AG08395 (cell line): ENCODE data around the gene CREB3L1.

Source experiments
- DNase-seq: peaks from one replicate; pipeline ENCODE4 v3.0.0; 2012; ENCODE audit warnings: mixed read lengths, low spot score

The CREB3L1 gene

GRCh38 chr11:46345131-46345597 lies 67.7 kb downstream of the CREB3L1 start:
- DNase-seq: no peak

DNA sequence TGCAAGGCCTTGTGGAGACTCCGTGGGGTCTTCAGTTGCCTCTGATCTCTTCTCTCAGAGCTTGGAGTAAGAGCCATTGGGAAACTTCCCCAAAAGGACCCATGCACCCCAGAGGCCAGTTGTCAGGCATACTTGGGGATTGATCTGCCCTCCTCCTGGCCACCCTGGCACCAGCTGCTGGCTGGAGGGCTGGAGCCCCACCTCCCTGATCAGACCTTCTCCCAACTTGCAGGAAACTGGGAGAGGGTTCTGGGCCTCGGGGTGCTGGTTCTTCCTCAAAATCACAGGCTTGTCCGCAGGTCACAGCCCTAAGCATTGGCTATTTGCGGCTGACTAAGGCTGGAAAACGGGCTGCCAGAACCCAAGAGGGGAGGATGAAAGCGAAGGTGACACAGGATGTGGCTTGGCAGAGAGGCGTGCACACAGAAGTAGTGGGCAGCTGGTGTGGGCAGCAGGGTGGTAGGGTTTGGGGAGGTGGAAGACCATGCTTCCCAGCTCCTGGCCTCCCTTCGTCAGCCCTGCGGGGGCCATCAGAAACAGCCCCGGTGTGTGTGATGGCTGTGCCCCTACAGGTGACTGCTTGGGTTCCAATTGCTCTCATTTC lies 68.5 kb downstream of the CREB3L1 start:
- DNase-seq: no peak

- DNase-seq: peak; percentile 96
These were observed 69.6 kb downstream of the CREB3L1 start, which contains the start of gene DGKZ for GRCh38 chr11:46346886-46347636. Gene DGKZ, plus strand, starts transcription at chr11:46347463. Its CDS starts 197 bp downstream, at chr11:46347660.

- DNase-seq: peak; percentile 20
These were observed 70.3 kb downstream of the CREB3L1 start for GRCh38 chr11:46347637-46348311.

GRCh38 chr11:46348566-46349401 lies 71.3 kb downstream of the CREB3L1 start:
- no peak for DNase-seq

DNA sequence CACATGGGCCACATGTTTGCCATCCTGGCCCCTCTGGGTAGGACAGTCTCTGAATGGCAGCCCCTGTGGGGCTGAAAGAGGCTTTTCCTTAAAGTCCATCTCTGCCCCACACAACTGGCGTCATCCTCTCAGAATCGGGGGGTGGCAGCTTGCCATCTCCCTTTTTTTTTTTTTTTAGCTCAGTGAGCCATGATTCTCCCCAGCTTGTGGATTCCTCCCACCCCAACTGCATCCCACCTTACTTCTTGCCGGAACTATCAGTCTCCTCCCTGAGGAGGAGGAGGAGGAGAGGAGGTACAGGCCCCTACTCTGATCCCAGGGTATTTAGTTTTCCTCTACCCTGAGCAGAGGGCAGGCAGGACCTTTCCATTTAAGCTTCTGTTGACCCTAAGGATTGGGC lies 73.2 kb downstream of the CREB3L1 start:
- no peak for DNase-seq

- no peak for DNase-seq
These were observed 73.7 kb downstream of the CREB3L1 start for GRCh38 chr11:46351148-46351547.

DNA sequence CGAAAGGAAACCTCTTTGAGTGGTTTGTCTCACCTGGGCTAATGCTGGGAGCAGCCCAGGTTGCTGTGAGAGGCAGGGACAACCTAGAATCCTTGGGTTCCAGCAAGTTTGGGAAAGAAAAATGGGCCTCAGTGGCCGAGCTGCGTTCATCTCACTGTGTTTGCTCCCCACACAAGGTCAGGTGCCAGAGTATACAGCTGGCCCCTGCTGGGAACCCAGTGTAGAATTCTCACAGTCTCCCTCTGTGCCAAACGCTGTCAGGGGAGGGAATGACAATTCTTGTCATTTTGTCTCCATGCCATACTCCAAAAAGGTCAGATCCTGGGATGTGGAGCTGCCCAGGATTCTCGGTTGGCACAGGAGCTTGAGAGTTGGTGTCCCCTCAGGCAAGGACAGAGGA lies 74.1 kb downstream of the CREB3L1 start:
- DNase-seq: no peak

GRCh38 chr11:46352063-46352841 lies 74.8 kb downstream of the CREB3L1 start:
- peak; percentile 52 for DNase-seq

DNA sequence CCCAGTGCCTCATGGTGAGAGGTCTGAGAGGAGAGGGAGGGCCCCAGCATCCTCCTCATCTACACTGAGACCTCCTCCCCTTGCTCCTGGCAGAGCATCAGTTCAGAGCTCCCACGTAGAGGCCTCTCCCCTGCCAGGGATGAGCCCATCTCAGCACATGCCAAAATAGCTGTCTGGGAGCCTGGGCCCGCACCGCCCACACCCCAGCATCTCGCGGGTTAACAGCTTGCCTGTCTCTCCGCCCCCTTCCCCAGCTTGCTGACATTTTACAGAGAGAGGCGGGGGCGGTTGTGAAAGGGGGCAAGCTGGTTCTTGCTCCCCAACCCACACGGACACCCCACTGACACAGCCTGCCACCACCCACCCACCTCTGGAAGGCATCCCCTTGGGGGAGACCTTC lies 76.2 kb downstream of the CREB3L1 start:
- no peak for DNase-seq

DNA sequence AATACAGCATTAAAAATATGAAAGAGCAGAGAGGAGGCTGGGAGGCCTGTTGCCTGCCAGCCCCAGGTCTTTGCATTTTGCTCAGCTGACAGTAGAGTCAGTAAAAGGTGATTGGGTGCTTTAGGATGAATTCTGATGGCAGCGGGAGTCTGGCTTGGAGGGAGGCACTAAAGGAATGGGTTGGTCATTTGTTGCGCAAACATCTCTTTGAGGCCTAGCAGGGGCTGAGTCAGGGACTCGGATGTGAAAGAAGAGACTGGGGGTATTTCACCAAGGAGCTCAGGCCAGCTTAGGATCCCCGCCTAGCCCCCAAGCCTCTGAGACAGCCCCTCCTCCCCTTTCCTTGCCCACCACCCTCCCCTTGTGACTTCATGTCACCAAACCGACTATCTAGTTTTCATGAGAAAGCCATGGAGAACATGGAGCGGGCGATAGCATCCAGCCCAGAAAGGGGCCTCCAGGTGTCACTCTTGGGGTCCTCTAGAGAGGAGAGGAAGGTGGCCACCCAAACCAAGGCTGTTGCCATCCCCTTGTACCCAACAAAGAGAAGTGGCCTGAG lies 79.5 kb downstream of the CREB3L1 start:
- no peak for DNase-seq

DNA sequence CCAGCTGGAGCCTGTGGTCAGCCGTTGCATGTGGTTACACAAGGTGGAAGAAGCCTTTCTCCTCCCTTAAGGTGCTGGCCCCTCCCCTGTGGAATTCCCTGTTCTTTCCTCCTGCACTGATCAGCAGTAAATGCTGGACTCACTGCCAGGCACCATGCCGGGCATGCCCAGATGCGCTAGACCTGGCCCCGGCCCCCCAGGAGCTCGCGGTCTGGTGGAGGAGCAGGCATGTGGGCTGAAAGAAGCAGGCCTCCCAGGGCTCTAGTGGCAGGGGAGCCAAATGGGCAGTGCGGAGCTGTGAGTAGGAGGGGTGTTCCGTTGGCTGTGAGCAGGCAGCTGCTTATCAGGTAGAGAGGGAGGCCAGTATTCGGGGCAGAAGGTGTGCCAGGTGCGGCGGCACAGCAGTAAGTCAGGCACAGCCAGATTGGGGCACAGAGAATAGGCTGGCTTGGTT lies 80.0 kb downstream of the CREB3L1 start:
- DNase-seq: no peak

GRCh38 chr11:46359953-46360352 lies 82.5 kb downstream of the CREB3L1 start:
- DNase-seq: no peak

DNA sequence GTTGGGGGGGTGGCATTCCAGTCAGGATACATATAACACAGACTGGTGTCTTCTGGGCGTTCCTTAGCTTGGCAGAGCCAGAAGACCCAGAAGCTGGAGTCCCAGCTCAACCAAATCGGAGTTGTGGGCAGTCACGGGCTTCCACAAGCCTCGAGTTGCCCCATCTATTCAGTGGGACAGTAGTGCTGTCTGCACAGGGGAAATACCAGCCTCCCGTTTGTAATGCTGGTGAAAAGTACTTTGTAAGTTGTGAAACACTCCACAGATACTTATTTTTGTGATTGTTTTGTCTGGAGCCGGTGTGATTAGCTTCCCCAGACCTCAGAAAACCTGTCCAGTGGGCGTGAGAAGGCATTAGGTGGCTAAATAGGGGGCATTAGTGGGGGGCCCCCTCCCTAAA lies 83.4 kb downstream of the CREB3L1 start:
- no peak for DNase-seq

- DNase-seq: peak; percentile 74
These were observed 84.1 kb downstream of the CREB3L1 start for GRCh38 chr11:46361283-46362155.

GRCh38 chr11:46362156-46363030 lies 84.9 kb downstream of the CREB3L1 start:
- no peak for DNase-seq

- peak; percentile 76 for DNase-seq
These were observed 85.6 kb downstream of the CREB3L1 start for GRCh38 chr11:46363031-46363407.

- DNase-seq: peak; percentile 82
These were observed 86.1 kb downstream of the CREB3L1 start for GRCh38 chr11:46363455-46364005.

DNA sequence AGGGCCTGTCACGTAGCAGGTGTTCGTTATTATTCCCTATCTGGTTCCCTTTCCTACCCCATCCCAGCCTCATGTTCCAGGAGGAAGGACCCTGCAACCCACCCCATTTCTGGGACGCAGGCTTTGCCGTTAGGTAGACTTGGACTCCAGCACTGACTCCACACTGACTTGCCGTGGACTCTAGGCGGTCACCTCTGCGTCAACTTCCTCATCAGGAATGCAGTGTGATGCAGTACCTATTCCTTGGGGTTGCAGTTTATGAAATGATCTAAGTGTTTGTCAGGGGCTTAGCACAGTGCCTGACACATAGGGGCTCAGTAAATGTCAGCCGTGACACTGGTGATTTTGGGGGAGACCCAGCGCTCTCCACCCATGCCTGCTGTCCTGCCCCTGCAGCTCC lies 86.6 kb downstream of the CREB3L1 start:
- no peak for DNase-seq
